Hypothalamus (tissue), 51 donors: ENCODE measurements around the gene SLC35F1.
"Not testable (repeated sequence)": the region's sequence is repeated elsewhere in the genome, so short reads cannot be mapped to it uniquely, and the experiment has no call there.

Source experiments
- DNase-seq, 51 donors: peaks; one replicate each; lab custom pipeline; 2025; lab: John Stamatoyannopoulos, UW

The SLC35F1 gene

DNA sequence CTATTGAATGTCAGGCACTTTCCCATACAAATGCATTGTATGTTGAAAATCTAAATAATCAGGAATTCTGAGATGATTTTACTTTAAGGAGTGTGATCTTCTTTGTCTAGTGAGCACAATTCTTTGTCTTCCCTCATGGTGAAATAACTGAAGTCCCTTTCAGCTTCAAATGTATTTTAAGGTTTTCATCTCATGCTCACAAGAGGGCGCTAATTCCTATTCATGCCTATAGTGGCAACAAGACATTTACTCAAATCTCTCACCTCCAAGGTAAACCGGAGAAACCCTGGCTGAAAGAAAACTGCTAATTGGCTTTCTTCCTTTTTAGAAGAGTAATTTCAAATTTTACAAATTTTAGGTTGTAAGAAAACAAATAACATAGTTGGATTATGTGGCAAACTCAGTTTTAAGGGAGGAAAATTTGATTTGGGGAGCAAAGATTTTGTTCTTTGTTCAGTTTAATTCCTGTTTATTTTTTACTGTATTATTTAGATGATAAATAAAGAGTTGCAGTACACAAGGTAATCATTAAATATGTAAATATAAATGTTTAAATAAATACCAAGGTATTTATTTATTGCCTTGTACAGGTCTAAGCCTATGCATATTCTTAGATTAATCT is 69.1 kb downstream of the SLC35F1 start:
- peak in 2 of 51 donors; percentile 25 to 78 for DNase-seq

DNA sequence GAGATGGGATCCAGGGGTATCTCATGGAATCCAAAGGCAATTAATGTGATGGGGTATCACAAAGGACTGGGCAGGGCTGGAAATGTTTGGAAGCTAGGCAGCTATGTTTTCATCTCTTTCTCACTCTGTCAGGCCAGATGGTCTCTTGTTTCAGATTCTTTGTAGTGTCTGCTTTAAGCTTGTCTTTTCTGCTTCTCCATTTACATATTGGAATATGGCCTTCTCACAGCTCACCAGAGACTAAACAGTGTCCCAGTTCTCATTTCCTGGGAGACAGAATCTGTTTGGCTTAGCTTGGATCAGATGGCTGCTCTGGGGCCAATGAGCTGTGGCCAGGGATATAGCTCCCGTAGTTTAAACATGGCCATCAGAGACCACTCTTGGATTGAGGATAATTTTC is 78.9 kb downstream of the SLC35F1 start:
- peak in 1 of 51 donors; percentile 7 for DNase-seq

DNA sequence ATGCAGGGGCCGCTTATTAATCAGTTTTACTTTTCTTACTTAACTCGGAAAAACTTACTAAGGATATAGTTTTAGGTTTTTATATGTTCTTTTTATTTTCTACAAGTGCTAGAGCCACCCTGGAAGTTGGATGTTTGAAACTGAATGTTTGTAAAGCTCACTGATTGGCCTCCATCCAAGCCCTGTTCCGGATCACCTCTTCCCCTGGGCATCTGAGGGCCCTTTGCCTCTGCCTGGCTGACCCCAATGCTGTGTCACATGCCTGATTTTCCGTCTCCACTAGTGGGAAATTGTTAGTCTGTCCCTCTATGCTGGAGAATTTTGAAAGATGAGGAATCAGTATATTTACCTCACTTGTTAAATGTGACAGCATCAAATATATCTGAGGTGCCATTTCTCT is 79.3 kb downstream of the SLC35F1 start:
- DNase-seq = peak in 1 of 51 donors; percentile 10

DNA sequence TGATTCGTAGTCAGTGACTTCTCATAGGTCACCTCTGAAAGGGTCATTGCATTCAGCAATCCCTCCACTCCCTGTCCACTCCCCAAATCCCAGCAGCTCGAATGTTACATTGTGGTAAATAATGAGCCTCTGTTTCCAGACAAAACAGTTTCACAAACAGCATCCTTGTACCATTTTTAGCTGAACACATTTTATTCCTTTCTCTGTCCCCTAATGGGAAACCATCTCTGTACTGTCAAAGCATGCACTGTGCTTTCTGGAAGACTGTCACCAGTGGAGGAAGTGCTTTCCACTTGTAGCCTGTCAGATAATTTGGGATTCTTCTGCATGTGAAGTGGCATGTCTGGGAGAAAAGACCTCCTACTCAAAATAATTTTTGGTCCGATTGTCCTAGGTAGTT is 82.0 kb downstream of the SLC35F1 start:
- peak in 2 of 51 donors; percentile 11 to 22 for DNase-seq

DNA sequence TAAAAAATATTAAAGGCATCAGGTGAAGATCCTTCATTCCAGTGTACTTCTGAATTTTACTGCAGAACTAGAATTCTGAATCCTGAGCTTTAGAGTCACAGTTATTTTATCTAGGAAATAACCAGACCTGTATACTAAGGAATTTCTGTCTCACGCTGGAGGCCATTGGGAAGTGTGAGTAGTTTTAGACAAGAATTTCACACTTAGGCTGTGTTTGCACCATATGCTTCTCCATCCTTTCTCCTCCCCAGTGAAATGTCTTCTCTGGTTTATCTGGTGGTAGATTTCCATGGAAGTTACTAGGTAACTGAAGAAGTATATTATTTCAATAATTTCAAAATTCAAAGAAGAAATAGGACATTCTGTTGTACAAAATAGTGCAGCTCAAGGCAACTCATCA is 83.1 kb downstream of the SLC35F1 start:
- no peak for DNase-seq

DNA sequence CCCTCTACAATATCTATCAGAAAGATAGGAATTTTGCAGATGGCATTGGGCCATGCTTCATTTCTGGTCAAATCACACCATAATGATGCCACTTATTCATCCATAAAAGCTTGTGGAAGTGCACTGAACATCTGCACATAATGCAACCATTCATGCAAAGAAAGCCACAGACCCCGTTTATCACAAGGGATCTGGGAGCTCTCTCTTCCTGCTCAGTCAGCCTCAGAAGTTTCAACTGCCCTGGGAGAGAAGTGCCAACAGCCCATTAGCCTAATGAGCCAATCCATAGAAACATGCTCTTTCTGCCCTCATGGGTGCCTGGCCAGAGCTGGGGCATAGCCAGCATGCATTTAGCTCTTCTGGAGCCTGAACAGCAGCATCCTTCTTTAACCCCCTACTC is 85.8 kb downstream of the SLC35F1 start:
- DNase-seq = peak in 31 of 51 donors; percentile 3 to 72 (median 29)

DNA sequence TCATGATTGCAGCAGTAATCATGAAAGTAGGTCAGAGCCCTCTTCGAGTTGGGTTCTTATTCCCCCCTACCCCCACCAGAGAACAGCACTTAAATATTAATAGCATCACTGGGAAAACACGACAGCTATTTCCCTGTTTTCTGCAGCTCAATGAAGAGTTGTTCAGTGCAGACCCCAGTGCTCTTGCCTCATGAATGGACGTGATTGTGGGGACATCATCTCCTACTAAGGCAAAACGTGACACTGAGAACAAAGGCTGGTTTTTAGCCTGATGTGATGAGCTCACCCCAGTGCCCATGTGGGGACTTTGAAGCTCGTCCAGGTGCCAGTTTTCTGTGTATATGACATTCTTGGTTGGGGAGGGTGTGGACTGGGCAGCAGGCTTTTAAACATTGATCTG is 105.9 kb downstream of the SLC35F1 start:
- peak in 31 of 51 donors; percentile 3 to 69 (median 34) for DNase-seq

DNA sequence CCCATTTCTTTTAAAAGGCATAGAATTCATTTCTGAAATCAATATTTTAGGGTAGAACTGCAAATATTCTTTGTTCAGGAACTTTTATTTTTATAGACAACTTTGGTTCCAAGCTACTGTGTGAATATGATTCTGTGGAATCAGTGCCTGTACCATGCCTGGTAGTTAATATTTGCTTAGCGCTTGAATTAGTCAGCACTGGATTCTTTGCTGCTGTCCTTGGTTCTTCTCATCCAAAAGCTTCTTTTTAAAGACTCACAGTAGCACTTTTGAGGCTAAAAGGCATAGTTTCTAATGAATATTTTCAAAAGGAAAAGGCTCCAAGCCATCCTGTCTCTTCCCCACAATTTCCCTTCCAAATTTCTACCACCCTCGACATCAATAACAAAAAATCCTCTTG is 109.5 kb downstream of the SLC35F1 start:
- no peak for DNase-seq

DNA sequence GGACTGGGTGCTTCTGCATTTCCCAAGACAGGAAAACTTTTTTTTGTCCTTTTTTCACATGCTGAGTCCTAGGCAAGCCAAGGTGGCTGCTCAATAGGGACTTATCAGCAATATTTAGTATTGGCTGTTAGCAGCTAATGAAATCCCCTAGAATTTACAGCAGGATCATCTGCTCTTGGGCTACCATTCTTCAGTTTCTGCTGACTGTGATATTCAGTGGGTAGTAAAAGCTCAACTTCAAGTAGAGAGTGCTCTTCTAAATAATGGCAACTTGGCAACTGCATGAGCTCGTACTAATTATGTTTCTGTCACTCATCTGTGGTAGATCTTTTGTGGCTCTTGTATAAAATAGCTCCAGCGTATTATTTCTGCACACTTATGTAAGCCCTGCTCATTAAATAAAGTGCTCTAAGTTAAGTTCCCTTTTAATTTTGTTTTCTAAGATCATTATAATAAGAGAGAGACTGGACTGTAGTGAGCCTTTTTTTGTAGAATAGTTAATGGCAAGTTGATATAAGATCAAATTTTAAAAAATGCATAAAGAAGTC is 110.3 kb downstream of the SLC35F1 start:
- DNase-seq = no peak

DNA sequence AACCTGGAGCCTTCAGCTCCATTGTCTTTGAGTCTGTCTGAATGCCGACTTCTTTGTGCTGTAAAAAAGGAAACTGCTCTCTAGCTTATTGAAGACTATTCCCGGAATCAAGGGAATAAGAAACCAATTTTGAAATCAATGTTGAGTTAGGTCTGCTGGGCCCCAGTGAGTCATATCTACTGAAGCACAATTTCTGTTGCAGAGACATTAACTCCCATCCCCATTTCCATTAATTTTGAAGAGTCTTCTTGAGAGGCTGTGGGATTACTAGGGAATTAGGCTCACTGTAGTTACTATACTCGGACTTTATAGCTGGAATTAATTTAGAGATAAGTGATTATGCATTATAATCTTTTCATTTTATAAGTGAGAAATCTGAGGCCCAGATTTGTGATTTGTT is 116.7 kb downstream of the SLC35F1 start:
- no peak for DNase-seq

DNA sequence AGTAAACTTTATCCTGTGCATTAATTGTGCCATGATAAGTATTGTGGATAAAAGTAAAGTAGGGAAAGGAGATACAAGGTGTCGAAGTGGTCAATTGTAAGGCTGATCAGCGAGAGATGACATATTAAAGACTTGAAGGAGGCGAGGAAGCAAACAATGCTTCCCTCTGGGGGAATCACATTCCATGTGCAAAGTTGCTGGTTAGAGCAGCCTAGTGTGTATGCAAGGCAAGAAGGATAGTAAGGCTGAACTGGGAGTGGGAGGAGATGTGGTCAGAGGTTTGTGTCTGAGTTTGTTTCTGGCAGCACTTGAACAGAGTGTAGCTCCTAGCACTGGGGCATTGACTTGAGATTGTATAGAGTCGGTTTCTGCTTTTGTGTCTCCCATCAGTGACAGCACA is 122.9 kb downstream of the SLC35F1 start:
- no peak for DNase-seq

DNA sequence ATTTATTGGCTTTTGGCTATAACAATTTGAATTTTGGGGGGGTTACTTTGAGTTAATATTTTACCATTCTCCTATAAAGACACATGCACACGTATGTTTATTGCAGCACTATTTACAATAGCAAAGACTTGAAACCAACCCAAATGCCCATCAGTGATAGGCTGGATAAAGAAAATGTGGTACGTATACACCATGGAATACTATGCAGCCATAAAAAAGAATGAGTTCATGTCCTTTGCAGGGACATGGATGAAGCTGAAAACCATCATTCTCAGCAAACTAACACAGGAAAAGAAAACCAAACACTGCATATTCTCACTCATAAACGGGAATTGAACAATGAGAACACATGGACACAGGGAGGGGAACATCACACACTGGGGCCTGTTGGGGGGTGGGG is 130.4 kb downstream of the SLC35F1 start:
- not testable (repeated sequence) for DNase-seq

DNA sequence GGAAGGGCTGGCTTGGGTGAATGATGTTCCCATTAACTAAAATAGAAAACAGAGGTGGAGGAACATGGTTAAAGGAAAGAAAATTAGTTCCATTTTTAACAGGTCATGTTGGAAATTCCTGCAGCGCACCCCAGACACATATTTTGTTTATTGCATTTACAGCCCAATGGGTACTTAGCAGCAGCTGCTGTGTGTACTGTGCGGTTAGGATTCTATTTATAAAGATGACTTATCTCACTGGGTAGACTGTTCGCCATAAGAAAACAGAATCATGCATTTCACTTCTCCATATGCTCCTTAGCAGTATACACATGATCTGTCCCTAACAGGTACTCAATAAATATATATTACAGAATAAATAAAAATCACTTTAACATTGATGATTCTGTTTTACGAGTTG is 135.8 kb downstream of the SLC35F1 start:
- no peak for DNase-seq

DNA sequence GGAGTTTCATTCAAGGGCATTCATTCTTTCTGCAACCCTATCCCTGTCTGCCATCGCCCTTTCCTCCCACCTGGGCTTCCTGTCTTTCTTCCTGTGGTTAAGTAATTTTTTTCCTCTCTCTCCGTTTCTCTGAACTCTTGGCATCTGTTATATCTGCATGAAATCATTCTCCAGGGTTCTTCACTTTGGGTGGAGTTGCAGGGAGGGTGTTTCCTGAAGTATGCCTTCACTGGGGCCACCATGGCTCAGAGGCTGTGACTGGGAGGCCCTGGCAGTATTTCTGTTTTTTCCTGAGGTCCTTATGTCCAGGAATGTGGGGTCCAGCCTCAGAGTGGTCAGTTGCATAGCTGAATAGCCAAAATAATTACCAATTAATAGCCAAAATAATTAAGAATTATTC is 137.2 kb downstream of the SLC35F1 start:
- DNase-seq = no peak

DNA sequence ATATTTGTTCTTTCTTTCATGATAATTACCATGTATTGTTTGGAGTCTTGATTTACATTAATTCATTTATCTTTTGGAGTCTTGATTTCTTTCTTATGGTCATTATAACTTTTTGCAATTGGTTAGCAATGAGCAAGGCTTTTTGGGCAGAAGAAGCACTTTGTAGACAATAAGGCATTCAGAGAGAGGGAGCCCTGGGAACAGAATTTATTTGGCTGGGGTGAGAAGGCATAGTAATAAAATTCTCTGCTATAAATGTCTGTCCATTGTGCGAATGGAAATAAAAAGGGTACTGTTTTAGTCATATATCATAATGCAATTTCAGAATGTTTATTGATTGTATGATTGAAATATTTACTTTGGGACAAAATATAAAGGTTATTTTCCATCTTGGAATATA is 147.0 kb downstream of the SLC35F1 start:
- no peak for DNase-seq

DNA sequence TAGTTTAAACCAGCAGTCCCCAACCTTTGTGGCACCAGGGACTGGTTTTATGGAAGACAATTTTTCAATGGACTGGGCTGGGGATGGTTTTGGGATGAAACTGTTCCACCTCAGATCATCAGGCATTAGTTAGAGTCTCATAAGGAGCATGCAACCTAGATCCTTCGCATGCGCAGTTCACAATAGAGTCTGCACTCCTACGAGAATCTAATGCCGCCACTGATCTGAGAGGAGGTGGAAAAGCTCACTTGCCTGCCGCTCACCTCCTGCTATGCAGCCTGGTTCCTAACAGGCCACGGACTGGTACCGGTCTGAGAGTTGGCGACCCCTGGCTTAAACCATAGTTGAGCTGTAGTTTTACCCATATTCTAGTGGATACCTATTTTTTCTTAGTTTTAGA is 154.6 kb downstream of the SLC35F1 start:
- no peak for DNase-seq

DNA sequence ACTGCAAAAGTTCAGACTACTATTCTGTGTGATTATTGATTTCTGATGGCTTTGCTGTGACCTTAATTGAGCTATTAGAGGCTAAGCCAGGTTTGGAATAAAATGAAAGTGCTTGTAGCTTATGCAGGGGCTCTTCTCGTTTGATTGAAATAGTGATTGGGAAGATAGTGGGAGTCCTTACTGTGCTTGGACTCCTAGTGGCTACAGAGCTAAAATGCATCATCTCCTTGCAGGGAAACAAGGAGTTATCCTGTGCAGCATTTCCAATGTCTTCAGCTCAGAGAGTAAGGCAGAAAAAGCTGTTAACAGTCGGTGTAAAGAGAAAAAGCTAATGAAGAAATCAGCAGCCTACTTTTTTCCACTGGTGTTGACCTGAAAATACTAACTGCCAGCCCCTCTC is 173.5 kb downstream of the SLC35F1 start:
- DNase-seq = no peak

DNA sequence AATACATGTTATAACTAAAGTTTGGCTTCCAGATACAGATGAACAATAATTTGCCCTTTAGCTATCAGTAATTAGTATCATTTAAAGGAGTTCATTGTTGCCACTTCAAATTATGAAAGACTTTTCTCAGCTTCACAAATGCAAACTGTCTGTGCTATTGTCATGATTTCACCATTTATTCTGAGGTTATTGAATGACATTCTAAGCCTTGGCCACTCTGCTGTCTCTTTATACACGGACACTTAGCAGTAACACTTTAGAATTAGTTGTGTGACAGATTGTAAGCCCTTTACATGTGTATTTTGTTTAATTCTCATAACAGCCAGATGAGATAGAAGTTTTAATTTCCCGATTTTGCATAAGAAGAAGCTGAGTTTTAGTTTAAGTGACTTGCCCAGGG is 176.6 kb downstream of the SLC35F1 start:
- DNase-seq = no peak

DNA sequence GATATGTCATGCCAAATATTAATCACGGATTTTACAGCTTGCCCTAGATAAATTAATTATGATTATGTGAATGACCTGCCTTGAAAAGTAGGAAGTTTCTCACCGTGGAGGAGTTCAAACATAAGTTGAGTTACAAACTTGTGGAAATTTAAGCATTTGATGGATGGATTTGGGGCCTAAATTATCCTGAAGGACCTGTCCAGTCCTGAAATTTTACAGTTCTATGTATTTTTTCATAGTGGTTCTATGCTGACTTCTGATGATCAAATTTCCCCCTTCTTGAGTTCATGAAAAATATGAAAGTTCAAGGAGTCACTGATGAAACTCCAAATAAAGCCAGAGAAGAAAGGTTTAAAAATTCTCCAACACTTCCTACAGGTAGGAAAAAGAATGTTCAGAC is 178.6 kb downstream of the SLC35F1 start:
- no peak for DNase-seq

DNA sequence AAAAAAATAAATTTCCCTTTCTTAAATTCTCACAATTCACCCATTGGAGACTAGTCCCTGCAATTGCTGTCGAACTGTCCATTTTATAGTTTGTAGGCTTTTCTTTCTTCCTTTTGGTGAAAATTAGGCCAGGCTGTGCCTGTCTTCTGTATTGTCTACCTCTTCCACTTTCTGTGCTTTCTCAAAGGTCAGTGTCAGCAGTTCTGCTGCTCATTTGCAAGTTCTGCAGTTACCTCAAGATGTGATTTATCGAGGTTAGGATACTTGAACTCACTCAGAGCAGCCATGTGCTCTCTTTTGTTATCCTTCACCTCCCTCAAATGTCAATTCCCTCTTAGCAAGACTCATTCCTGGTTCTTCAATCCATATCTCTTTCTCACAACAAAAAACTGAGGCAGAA is 179.1 kb downstream of the SLC35F1 start:
- no peak for DNase-seq

DNA sequence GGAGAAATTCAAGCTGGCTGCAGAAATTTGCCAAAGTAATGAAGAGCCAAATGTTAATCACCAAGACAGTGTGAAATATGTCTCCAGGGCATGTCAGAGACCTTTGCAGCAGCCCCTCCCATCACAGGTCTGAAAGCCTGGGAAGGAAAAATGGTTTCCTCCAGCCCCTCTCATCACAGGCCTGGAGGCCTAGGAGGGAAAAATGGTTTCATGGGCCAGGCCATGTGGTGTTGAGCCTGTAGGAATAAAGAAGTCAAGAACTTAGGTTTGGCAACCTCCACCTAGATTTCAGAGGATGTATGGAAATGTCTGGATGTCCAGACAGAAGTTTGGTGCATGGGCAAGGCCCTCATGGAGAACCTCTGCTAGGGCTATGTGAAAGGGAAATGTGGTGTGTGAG is 185.0 kb downstream of the SLC35F1 start:
- no peak for DNase-seq

DNA sequence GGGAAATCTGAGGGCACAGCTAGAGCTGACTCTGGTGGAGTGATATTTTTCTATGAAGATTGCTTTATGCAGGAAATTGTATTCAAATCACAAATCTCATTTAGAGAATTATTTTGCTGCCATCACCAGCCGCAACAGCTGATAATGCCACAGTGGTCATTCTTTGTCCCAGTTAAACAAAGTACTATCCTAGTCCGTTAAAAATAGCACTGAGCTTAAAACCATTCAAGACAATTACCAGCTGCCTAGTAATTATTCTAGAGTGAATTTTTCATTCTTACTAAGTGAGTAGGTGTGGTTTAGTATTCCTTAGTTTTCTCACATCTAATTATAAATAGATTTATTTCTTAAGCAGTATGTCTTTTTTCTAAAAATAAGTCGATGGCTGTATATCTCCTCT is 190.5 kb downstream of the SLC35F1 start:
- DNase-seq = no peak

DNA sequence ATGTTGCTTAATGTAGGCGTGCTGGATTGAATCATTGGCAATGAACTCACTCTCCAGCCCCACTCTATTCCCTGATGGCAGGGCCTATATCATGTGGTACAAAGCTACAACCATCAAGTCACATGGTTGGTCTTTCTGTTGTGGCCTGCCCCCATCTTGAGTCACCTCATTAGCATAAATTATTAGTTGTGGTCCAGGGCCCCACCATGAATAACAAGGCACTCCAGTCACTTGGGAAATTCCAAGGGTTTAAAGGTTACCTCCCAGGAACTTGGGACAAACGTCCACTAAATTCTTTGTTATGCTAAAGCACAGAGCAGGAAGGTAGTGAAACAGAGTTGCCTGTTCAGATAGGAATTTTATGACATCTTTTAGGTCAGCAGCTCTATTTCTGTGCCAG is 193.7 kb downstream of the SLC35F1 start:
- DNase-seq = no peak
